RKO (cell line): ENCODE measurements around the gene SNX20.

Source experiments
- DNase-seq: peaks from one replicate; pipeline ENCODE4 v3.0.0-alpha.2; 2016; ENCODE audit warnings: low spot score

SNX20 gene

GRCh38 chr16:50704245-50704644 lies 23.1 kb upstream of the SNX20 start:
- DNase-seq, result no peak

- DNase-seq, result no peak
These were observed 21.6 kb upstream of the SNX20 start for GRCh38 chr16:50702725-50703124.

- DNase-seq, result no peak
These were observed 18.4 kb upstream of the SNX20 start for GRCh38 chr16:50699326-50700159.

- DNase-seq, result no peak
These were observed 17.0 kb upstream of the SNX20 start for GRCh38 chr16:50697881-50698767.

- no peak for DNase-seq
These were observed 16.3 kb upstream of the SNX20 start for GRCh38 chr16:50697421-50697715.

GRCh38 chr16:50696575-50697420 lies 15.7 kb upstream of the SNX20 start:
- peak; percentile 21 for DNase-seq

GRCh38 chr16:50696126-50696525 lies 15.0 kb upstream of the SNX20 start:
- no peak for DNase-seq

- no peak for DNase-seq
These were observed 14.2 kb upstream of the SNX20 start for GRCh38 chr16:50695017-50696000.

- DNase-seq, result no peak
These were observed 13.1 kb upstream of the SNX20 start for GRCh38 chr16:50694206-50694605.

GRCh38 chr16:50692999-50693781 lies 12.1 kb upstream of the SNX20 start, which contains the start of gene NOD2:
Gene NOD2 (plus strand): TSS chr16:50693606. CDS start chr16:50699496, 5,890 bp downstream.
- DNase-seq, result no peak

GRCh38 chr16:50692644-50692998 lies 11.5 kb upstream of the SNX20 start:
- DNase-seq, result no peak

- DNase-seq, result no peak
These were observed 9.1 kb upstream of the SNX20 start for GRCh38 chr16:50690177-50690576.

GRCh38 chr16:50688867-50689266 lies 7.8 kb upstream of the SNX20 start:
- DNase-seq, result no peak

- DNase-seq, result no peak
These were observed 7.0 kb upstream of the SNX20 start for GRCh38 chr16:50688083-50688482.

- DNase-seq, result no peak
These were observed 4.5 kb upstream of the SNX20 start for GRCh38 chr16:50685462-50686063.

GRCh38 chr16:50684823-50685461 lies 3.8 kb upstream of the SNX20 start:
- no peak for DNase-seq

- DNase-seq, result no peak
These were observed 2.7 kb upstream of the SNX20 start for GRCh38 chr16:50683689-50684374.

- DNase-seq, result no peak
These were observed 587 bp downstream of the SNX20 start for GRCh38 chr16:50680556-50680893.
